ENCODE results near the gene NAP1L1.

GRCh38 chr12:76075448-76075847, 9.0 kb downstream of the NAP1L1 start:
- TF ChIP-seq CTCF (IDR thresholded peaks at IDR 0.05; ENCODE audit: low read length) (no peak), EZH2 (IDR thresholded peaks at IDR 0.05; ENCODE audit: borderline replicate concordance, low read length) (no peak)

Measured in OCI-LY1 (cell line).